Measurements from ENCODE around the gene PRTFDC1.
A peak's percentile ranks its signal among the peaks of the same experiment; 100 is the strongest.

GRCh38 chr10:24952707-24953645 is 570 bp upstream of the PRTFDC1 start:
- TF ChIP-seq EP300 (IDR thresholded peaks at IDR 0.05; ENCODE audit: borderline replicate concordance) (no peak), TAF1 (IDR thresholded peaks at IDR 0.05; ENCODE audit: low read depth) (no peak), EGR1 (IDR thresholded peaks at IDR 0.05) (no peak), FOXM1 (IDR thresholded peaks at IDR 0.05; ENCODE audit: borderline replicate concordance, low read depth) (no peak), CEBPB (IDR thresholded peaks at IDR 0.05) (no peak), USF1 (IDR thresholded peaks at IDR 0.05) (no peak), MAX (IDR thresholded peaks at IDR 0.05) (peak; percentile 33), YY1 (IDR thresholded peaks at IDR 0.05; ENCODE audit: low read depth) (no peak), ZBTB7A (IDR thresholded peaks at IDR 0.05; ENCODE audit: low read depth) (peak; percentile 78; the same call in 1 of the 2 replicates), CREB1 (IDR thresholded peaks at IDR 0.05; ENCODE audit: low read depth) (no peak), RAD21 (IDR thresholded peaks at IDR 0.05; ENCODE audit: low read depth) (peak; percentile 17; the same call in 1 of the 2 replicates)
- TF ChIP-seq, protein P1, sequence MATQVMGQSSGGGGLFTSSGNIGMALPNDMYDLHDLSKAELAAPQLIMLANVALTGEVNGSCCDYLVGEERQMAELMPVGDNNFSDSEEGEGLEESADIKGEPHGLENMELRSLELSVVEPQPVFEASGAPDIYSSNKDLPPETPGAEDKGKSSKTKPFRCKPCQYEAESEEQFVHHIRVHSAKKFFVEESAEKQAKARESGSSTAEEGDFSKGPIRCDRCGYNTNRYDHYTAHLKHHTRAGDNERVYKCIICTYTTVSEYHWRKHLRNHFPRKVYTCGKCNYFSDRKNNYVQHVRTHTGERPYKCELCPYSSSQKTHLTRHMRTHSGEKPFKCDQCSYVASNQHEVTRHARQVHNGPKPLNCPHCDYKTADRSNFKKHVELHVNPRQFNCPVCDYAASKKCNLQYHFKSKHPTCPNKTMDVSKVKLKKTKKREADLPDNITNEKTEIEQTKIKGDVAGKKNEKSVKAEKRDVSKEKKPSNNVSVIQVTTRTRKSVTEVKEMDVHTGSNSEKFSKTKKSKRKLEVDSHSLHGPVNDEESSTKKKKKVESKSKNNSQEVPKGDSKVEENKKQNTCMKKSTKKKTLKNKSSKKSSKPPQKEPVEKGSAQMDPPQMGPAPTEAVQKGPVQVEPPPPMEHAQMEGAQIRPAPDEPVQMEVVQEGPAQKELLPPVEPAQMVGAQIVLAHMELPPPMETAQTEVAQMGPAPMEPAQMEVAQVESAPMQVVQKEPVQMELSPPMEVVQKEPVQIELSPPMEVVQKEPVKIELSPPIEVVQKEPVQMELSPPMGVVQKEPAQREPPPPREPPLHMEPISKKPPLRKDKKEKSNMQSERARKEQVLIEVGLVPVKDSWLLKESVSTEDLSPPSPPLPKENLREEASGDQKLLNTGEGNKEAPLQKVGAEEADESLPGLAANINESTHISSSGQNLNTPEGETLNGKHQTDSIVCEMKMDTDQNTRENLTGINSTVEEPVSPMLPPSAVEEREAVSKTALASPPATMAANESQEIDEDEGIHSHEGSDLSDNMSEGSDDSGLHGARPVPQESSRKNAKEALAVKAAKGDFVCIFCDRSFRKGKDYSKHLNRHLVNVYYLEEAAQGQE (IDR thresholded peaks at IDR 0.05; ENCODE audit: low read depth), result no peak
